ENCODE measurements around the gene ZBTB46.
A peak's percentile ranks its signal among the peaks of the same experiment; 100 is the strongest.
"Not testable (repeated sequence)": the region's sequence is repeated elsewhere in the genome, so short reads cannot be mapped to it uniquely, and the experiment has no call there.

Gene ZBTB46

GRCh38 chr20:63811491-63811875, 19.6 kb downstream of the ZBTB46 start:
- no peak for DNase-seq

DNA sequence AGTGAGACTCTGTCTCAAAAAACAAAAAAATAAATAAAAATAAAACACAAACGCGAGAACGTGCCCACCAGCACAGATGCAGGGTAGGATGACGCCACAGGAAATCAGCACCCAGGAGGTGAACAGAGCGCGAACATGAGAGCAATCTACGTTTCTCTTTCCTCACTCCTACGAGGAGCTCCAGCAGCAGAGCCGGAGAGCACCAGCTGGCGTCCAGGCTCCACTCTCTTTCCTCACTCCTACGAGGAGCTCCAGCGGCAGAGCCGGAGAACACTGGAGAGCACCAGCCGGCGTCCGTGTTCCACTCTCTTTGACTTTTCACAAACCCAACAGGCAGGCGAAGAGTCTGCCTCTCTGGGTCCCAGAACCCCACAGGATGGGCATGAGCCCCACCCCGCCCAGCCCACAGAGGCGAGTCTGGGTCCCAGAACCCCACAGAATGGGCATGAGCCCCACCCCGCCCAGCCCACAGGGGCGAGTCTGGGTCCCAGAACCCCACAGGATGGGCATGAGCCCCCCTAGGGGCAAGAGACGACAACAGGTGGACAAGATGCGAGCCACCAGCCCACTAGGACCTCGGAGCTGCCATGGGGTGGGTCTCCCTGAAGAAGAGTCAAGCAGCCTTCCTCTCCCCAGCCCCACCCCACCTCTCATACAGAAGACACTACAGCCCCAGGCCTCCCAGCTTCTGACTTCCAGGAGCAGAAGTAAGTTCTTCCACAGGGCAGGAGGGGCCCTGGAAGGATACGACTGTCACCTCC, 20.2 kb downstream of the ZBTB46 start:
- no peak for DNase-seq

GRCh38 chr20:63809856-63810255, 21.2 kb downstream of the ZBTB46 start:
- no peak for DNase-seq

- no peak for DNase-seq
Observed at GRCh38 chr20:63808964-63809674, 21.9 kb downstream of the ZBTB46 start.

- DNase-seq = no peak
Observed at GRCh38 chr20:63808145-63808724, 22.8 kb downstream of the ZBTB46 start.

- DNase-seq = no peak
Observed at GRCh38 chr20:63807654-63808053, 23.4 kb downstream of the ZBTB46 start.

- DNase-seq = no peak
Observed at GRCh38 chr20:63804308-63804636, 26.8 kb downstream of the ZBTB46 start.

- DNase-seq = no peak
Observed at GRCh38 chr20:63802469-63803240, 28.4 kb downstream of the ZBTB46 start.

DNA sequence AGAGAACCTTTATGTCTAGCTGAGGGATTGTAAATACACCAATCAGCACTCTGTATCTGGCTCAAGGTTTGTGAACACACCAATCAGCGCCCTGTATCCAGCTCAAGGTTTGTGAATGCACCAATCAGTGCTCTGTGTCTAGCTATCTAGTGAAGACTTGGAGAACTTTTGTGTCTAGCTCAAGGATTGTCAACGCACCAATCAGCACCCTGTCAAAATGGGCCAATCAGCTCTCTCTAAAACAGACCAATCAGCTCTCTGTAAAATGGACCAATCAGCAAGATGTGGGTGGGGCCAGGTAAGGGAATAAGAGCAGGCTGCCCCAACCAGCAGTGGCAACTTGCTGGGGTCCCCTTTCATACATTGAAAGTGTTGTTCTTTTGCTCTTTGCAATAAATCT, 29.9 kb downstream of the ZBTB46 start:
- peak; percentile 2 for DNase-seq

DNA sequence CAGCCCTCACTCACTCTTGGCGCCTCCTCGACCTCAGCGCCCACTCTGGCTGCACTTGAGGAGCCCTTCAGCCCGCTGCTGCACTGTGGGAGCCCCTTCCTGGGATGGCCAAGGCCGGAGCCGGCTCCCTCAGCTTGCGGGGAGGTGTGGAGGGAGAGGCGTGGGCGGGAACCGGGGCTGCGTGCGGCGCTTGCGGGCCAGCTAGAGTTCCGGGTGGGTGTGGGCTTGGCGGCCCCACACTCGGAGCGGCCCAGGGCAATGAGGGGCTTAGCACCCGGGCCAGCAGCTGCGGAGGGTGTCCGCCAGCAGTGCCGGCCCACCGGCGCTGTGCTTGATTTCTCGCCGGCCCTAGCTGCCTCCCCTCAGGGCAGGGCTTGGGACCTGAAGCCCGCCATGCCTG, 30.7 kb downstream of the ZBTB46 start:
- DNase-seq = not testable (repeated sequence)

GRCh38 chr20:63799127-63799526, 31.9 kb downstream of the ZBTB46 start:
- DNase-seq = not testable (repeated sequence)

DNA sequence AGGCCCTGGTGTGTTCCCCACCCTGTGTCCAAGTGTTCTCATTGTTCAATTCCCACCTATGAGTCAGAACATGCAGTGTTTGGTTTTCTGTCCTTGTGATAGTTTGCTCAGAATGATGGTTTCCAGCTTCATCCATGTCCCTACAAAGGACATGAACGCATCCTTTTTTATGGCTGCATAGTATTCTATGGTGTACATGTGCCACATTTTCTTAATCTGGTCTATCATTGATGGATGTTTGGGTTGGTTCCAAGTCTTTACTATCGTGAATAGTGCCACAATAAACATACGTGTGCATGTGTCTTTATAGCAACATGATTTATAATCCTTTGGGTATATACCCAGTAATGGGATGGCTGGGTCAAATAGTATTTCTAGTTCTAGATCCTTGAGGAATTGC, 33.9 kb downstream of the ZBTB46 start:
- not testable (repeated sequence) for DNase-seq

DNA sequence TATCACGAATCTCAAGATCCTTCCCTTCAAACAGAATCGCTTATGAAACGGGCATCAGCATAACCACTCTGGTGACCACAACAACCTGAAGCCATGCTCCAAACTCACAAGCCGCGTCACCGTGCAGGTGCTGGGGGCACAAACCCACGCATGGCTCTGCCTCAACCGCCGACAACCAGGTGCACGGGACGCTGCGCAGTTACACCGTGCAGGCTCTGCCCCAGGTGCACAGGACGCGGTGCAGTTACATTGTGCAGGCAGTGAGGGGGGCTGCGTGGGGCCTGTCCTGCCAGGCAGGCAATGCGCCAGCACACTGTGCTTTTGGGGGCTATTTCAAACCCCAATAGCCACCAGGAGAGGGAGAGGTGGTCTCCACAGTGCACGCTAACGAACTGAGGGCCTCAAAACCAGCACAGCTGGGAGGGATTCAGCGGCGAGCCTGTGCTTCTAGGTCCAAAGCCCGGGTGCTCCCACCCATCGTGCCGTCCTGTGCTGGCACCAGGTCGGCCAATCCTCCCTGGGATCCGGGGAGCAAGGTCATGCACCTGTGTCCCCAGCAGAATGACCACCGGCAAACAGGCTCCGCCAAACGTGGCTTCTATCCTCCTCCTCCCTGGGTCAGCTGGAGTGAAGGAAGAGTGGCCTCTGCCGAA, 35.8 kb downstream of the ZBTB46 start:
- DNase-seq = no peak

DNA sequence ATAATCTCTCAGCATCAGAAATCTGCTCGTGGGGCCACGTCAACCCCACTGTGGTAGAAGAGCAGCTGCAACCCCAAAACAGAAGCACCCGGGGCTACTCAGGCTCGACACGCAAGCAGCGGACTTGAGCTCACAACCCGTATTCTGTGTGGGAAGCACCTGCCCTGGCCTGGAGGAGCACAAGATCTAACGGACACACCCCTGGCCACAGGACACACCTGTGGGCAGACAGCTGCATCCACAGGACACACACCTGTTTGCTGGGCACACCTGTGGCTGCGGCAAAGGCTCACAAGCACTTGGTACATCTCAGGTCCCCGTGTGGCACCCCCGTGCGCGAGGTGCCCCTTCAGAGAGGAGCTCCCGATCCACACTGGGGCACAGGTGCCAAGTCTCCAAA, 36.5 kb downstream of the ZBTB46 start:
- DNase-seq = no peak

DNA sequence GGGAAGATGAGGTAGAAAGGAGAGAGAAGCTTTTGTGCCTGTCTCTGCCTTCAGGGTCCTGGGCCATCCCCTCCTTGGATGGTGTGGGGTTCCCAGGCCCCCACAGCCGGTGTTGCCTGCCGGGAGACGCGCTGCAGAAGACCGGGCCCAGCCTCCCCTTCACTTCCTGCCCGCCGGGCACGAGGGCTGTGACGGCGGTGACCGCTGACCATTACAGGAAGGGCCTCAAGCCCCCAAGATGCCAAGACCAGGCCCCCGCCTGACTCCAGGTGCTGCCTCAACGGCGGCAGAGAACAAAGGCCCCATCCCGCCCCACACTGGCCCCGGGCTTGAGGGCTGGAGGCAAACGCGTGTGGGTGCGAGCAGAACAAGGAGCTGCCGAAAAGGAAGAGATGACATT, 38.2 kb downstream of the ZBTB46 start:
- no peak for DNase-seq

DNA sequence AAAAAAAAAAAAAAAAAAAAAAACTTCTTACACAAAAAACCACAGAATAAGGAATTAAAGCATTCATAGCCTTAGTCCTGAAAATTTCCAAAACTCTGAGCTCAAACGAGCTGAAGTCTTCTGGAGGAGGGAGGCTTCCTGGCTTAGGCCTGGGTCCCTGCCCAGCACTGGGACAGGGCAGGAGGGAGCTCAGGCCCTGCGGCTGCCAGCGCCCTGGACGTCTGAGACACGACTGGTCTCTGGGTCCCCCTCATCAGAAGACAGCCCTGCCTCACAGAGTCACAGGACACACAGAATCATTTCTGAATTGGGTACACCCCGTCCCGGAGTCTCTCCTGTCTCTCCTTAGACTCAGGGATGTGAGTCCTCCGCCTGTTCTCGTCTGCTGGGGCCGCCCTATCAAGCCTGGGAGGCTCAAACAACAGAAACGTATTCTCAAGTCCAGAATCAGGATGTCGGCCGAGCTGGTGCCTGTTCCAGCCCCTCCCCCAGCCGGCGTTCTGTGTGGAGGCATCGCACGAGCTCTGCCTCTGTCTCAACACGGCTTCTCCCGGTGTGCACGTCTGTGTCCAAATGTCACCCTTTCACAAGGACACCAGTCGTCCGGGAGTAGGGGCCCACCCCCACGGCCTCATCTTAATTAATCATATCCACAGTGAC, 39.4 kb downstream of the ZBTB46 start:
- DNase-seq = no peak

DNA sequence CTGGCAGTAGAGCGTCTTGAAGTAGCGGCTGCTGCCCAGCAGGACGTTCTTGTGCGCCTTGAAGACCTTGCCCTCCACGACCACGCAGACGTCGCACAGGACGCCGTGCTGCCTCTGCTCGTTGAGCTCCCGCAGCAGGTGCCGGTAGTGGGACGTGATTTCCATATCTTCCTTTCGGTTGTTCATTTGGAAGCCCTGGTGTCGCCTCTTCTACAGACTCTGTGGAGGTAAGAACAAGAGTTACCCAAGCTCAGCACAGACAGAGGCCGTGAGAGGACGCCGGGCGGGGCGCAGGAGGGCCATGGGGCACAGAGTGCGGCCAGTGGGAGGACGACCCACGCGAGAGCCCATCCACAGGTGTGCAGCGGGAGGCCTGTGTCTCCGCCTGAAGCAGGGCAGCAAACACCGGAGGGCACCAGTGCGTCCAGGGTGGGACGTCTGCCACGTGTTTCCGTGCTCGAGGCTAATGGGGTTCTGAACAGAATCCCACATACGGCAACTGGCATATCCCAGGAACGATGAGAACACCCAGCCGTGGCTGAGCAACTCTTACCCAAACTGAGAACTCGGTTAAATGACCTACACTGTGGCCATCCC, 40.4 kb downstream of the ZBTB46 start:
- DNase-seq = no peak

- DNase-seq = no peak
Observed at GRCh38 chr20:63789836-63790571, 41.1 kb downstream of the ZBTB46 start.

- DNase-seq = no peak
Observed at GRCh38 chr20:63787749-63788148, 43.3 kb downstream of the ZBTB46 start.

GRCh38 chr20:63787302-63787701, 43.8 kb downstream of the ZBTB46 start:
- no peak for DNase-seq

GRCh38 chr20:63785691-63786131, 45.4 kb downstream of the ZBTB46 start:
- no peak for DNase-seq

Data from CD4-positive, alpha-beta T cell treated with Interleukin-21 for 1 hour (primary cell).